Activated naive CD4-positive, alpha-beta T cell treated with anti-CD3 and anti-CD28 coated beads for 36 hours (primary cell): ENCODE data around the gene PHF23. TPM values are rescaled to one million over a fixed set of nuclear protein-coding genes. Genes with fewer than 3 reads are reported as not detected.

Experiments
- CTCF ChIA-PET: fragments of 350-600 bp; sonication (Branson Sonifier 250); formaldehyde crosslinking; loops from one replicate; lab custom pipeline; 2021; ENCODE audit warnings: antibody characterized with exemption; lab: Charles Lee
- DNase-seq: peaks from one replicate; pipeline ENCODE4 v3.0.0-alpha.2; 2020
- H3K27ac Mint-ChIP-seq: one replicate; pipeline ENCODE4 v1.8.0; 2021; ENCODE audit warnings: mild to moderate bottlenecking, mixed read lengths
- H3K27me3 Mint-ChIP-seq: one replicate; pipeline ENCODE4 v1.8.0; 2021; ENCODE audit warnings: low read depth, mixed read lengths
- H3K36me3 Mint-ChIP-seq: one replicate; pipeline ENCODE4 v1.8.0; 2021; ENCODE audit warnings: low read depth, mixed read lengths
- H3K4me1 Mint-ChIP-seq: one replicate; pipeline ENCODE4 v1.8.0; 2021; ENCODE audit warnings: low read depth, mixed read lengths
- H3K4me3 Mint-ChIP-seq: one replicate; pipeline ENCODE4 v1.8.0; 2021; ENCODE audit warnings: mild to moderate bottlenecking, moderate library complexity, mixed read lengths
- H3K9me3 Mint-ChIP-seq: one replicate; pipeline ENCODE4 v1.8.0; 2021; ENCODE audit warnings: mixed read lengths
- intact Hi-C: fragments of 100-400 bp; cut with micrococcal nuclease; formaldehyde crosslinking; loops from one replicate; pipeline ENCODE4 v1.15.1; 2023
- total RNA-seq, 2 experiments: library from RNA; stranded (reverse); gene quantifications; one replicate each; pipeline ENCODE4 v1.2.3, GENCODE V29; 2021

The PHF23 gene
- total RNA-seq, 2 experiments from 2014 or later = 8.4 to 10.0 TPM

DNA sequence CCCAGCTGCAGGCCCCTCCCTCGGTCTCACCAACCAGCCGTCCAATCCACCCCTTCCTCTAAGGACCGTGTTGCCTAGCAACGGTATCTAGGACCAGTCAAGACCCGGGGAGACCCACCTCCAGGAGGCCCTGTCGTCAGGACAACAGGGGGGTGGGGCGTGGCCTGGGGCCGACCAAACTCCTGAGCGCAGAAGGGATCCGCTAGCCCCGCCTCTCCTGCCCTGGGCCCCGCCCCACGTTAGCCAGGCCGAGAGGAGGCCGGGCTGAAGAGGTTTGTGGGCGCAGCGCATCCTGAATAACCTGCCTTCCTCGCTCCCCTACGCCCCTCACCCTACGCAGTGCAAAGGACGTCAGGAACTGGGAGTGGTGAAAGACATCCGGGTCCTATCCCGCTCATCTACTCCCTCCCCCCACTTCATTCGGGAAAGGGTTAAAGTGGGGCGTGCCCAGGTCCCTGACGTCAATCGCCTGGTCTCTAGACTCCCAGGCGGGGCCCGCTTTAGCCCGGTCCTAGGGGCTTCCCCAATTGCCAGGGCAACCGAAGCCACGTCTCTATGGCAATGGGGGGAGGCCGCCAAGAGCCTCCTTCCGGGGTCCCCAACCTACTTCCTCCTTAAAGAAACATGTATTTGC lies 34.3 kb downstream of the PHF23 start:
- CTCF ChIA-PET = interaction anchor here (1.0 kb wide), 1 partner anchor 28 kb away, joined by 4 read pairs; no protein-coding TSS in a partner anchor
- Mint-ChIP-seq H3K4me3 (peak overlapping the region; percentile 70), H3K9me3 (no peaks in the 10 kb centered on the region), H3K4me1 (peaks cover 28% of the 10 kb centered on the region), H3K36me3 (no peaks in the 10 kb centered on the region), H3K27ac (peak overlapping the region; percentile 85), H3K27me3 (no peaks in the 10 kb centered on the region)
- intact Hi-C loops = loop anchor here (1.0 kb wide), 1 partner anchor 9 kb away; no protein-coding TSS in a partner anchor
- DNase-seq = peak; percentile 96

DNA sequence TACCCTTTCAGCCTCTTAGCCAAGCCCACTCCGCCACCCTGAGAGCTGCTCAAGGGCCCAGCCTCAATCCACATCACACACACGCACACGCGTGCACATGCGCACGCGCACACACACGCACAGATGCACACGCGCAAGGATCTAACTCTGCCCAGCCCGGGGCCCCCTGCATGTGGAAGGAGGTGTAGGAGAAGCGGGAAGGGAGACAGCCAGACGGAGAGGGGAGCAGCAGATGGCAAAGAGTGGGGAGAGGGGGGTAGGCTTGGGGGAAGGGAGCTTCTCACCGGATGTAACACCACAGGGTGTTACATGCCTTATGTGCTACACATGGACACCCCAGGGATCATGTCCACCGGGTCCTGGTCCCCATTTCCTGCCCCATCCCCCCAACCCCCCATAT lies 34.9 kb downstream of the PHF23 start:
- peak overlapping the region; percentile 85 for H3K27ac Mint-ChIP-seq
- no peak for DNase-seq
- peak overlapping the region; percentile 70 for H3K4me3 Mint-ChIP-seq

DNA sequence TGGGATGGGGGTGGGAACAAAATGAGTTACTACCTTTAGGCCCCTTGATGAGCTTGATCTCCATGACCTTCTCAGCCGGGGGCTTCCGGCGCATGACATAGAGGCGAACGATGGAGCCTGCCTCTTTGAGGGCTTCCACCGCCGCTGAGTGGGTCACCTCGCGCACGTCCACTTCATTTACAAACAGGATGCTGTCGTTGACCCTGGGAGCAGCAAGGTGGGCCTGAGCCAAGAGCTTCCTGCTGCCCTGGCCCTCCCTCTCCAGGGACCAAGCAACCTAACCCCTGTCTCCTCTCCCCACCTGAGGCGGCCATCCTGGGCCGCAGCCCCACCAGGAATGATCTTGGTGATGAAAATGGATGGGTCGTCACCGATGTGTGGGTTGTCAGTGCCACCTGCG lies 35.9 kb downstream of the PHF23 start:
- peak overlapping the region; percentile 70 for H3K4me3 Mint-ChIP-seq
- intact Hi-C loops = no loop called here
- CTCF ChIA-PET = interaction anchor here (1.3 kb wide), 1 partner anchor 151 kb away, joined by 3 read pairs; no protein-coding TSS in a partner anchor

More for the DNA sequence above, 34.9 kb downstream of the PHF23 start:
- intact Hi-C loops = no loop called here
- Mint-ChIP-seq H3K9me3 (no peaks in the 10 kb centered on the region), H3K4me1 (peaks cover 28% of the 10 kb centered on the region), H3K36me3 (no peaks in the 10 kb centered on the region), H3K27me3 (no peaks in the 10 kb centered on the region)
- CTCF ChIA-PET = interaction anchor here (1.0 to 1.3 kb wide), 2 partner anchors 27 to 152 kb away, joined by 3 to 4 read pairs; no protein-coding TSS in a partner anchor

DNA sequence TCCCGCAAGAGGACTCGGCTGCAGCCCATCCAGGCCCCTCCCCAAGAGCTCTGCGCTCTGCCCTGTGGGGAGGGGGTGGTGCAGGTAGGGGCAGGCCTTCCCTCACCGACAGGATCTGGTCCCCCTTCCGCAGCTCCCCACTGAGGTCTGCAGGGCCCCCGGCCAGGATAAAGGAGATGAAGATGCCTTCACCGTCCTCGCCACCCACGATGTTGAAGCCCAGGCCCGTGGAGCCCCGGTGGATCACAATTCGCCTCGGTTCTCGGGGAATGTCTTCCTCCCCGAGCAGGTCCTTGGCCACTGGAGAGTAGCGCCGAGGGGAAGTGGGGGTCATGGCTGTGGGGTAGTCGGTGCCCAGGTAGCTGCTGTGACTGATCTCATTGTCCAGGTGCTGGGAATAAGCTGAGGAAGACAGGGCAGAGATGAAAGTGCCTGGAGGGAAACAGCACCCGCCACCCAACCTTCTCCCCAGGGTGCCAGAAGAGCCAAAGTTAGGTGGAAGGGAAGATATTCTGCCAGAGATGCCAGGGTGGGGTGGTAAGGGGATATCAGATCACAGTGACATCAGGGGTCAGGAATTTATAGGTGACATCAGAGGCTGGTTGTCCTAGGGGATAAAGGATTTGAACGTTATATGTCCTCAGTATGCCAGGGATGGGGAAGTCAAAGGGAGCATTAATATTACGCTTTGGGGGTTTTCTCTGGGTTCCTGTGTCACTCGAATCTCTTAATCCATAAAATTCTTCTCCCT lies 42.4 kb downstream of the PHF23 start:
- intact Hi-C loops = no loop called here

More for the DNA sequence above, 35.9 kb downstream of the PHF23 start:
- Mint-ChIP-seq H3K9me3 (no peaks in the 10 kb centered on the region), H3K27ac (no peak overlapping the region), H3K4me1 (peaks cover 28% of the 10 kb centered on the region), H3K36me3 (no peaks in the 10 kb centered on the region), H3K27me3 (no peaks in the 10 kb centered on the region)
- DNase-seq = no peak

DNA sequence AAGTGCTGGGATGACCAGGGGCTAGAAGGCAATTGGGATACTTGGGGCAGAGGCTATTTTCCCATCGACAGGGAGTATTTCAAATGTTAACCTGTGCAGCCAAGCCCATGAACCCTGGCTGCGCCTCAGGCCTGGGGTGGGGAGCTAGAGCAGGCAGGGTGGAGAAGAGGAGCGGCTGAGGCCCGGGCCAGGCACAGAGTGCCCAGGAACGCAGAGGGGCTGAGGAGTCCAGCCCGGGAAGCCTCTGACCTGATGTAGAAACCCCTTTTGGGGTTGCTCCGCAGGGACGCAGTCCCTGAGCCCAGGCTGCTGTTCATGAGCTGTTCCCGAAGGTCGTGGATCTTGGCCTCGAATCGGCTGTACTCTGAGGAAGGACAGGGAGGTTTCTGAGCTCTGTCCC lies 43.3 kb downstream of the PHF23 start:
- H3K27ac Mint-ChIP-seq = no peak overlapping the region
- H3K9me3 Mint-ChIP-seq = no peaks in the 10 kb centered on the region
- intact Hi-C loops = no loop called here
- H3K36me3 Mint-ChIP-seq = peaks cover 3% of the 10 kb centered on the region
- no peaks in the 10 kb centered on the region for H3K4me1 Mint-ChIP-seq
- no peak for DNase-seq
- H3K4me3 Mint-ChIP-seq = no peak overlapping the region
- CTCF ChIA-PET = interaction anchor here (0.6 to 1.0 kb wide), 2 partner anchors 19 to 361 kb away, joined by 3 read pairs; no protein-coding TSS in a partner anchor
- H3K27me3 Mint-ChIP-seq = no peaks in the 10 kb centered on the region

More for the DNA sequence above, 42.4 kb downstream of the PHF23 start:
- Mint-ChIP-seq H3K4me3 (no peak overlapping the region), H3K27me3 (no peaks in the 10 kb centered on the region), H3K4me1 (no peaks in the 10 kb centered on the region), H3K9me3 (no peaks in the 10 kb centered on the region), H3K36me3 (peaks cover 3% of the 10 kb centered on the region), H3K27ac (no peak overlapping the region)
- CTCF ChIA-PET = interaction anchor here (1.0 kb wide), 1 partner anchor 19 kb away, joined by 3 read pairs; no protein-coding TSS in a partner anchor
- DNase-seq = no peak

DNA sequence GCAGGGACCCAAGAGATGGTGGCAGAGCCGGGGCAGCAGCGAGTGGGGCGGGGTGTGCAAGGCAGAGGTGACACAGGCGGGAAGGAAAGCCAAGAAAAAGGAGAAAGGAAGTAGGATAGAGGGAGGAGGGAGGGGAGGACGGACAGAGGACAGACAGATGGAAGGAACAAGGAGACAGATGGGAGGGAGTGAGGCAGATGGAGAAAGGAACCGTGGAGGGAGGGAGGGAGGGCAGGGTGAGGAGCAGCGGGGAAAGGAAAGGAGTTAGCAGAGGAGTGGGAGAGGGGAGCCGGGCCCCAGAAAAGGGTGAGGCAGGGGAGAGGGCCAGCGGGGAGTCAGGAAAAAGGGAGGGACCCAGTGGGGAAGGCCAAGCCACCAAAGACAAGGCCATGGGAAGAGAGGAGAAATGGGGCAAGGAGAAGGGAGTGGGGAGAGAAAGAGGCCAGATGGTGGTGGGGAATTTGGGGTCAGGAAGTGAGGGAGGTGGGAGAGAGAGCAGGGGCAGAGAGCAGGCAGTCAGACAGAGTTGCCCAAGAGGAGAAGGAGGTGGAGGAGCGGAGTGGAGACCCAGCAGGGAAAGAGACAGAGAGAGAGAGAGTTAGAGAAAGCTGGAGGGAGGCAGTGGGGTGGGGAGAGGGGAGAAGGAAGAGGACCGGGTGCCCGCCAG lies 46.9 kb downstream of the PHF23 start:
- no peaks in the 10 kb centered on the region for H3K27me3 Mint-ChIP-seq
- no peak for DNase-seq
- peaks cover 3% of the 10 kb centered on the region for H3K36me3 Mint-ChIP-seq
- no peaks in the 10 kb centered on the region for H3K4me1 Mint-ChIP-seq
- intact Hi-C loops = no loop called here
- H3K27ac Mint-ChIP-seq = no peak overlapping the region
- CTCF ChIA-PET = interaction anchor here (1.0 to 1.2 kb wide), 2 partner anchors 15 to 350 kb away, joined by 3 to 4 read pairs; no protein-coding TSS in a partner anchor
- no peaks in the 10 kb centered on the region for H3K9me3 Mint-ChIP-seq
- H3K4me3 Mint-ChIP-seq = no peak overlapping the region

DNA sequence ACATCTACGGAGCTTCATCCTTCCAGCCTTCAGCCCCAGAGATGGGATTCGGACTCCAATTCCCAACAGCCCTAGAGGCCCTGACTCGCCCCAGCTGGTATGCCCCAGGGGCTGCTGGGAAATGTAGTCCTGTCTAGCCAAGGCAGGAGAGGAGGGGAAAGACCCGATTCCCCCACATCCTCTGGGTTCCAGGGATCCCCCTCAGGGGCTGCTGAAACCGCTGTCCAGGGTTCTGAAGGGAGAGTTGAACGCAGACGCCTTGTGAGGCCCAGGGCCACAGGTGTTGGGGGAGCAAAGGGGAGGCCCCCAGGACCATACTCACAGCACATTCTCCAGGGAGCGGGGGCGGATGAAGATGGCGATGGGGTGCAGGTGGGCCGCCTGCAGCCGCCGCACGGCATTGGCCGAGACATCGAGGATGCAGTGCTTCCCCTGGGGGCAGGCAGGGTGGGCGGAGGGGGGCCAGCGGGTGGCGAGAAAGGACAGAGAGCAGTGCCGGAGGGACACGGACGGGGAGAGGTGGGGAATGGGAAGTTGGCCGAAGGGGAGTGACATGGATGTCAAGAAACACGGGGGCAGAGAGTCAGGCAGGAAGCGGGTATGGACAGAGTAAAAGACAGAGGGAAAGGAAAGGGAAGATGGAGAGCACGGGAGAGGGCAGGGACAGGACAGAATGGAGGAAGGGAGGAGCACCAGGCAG lies 47.5 kb downstream of the PHF23 start:
- CTCF ChIA-PET = interaction anchor here (1.3 kb wide), 1 partner anchor 14 kb away, joined by 3 read pairs; no protein-coding TSS in a partner anchor
- no peak overlapping the region for H3K27ac Mint-ChIP-seq

DNA sequence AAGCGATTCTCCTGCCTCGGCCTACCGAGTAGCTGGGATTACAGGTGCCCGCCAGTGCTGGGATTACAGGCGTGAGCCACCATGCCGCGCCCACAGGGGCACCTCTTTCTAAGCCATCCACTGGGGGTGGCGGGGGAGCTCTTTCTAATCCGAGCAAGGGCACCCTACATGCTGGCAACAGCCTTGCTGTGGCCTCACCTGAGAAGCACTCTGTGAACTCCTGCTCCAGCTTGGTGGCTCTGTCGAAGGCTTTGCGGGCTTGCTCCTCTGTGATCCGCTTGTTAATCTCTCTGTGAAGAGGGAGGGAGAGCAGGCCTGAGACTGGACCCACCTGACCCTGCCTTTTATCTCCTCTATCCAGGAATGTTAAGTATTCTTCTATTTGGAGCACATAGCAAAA lies 48.2 kb downstream of the PHF23 start:
- Mint-ChIP-seq H3K4me3 (no peak overlapping the region), H3K9me3 (no peaks in the 10 kb centered on the region), H3K36me3 (peaks cover 3% of the 10 kb centered on the region), H3K27me3 (no peaks in the 10 kb centered on the region), H3K27ac (no peak overlapping the region), H3K4me1 (no peaks in the 10 kb centered on the region)
- DNase-seq = no peak
- intact Hi-C loops = no loop called here
- CTCF ChIA-PET = interaction anchor here (1.3 kb wide), 1 partner anchor 14 kb away, joined by 3 read pairs; no protein-coding TSS in a partner anchor

More for the DNA sequence above, 47.5 kb downstream of the PHF23 start:
- Mint-ChIP-seq H3K36me3 (peaks cover 3% of the 10 kb centered on the region), H3K9me3 (no peaks in the 10 kb centered on the region), H3K4me3 (no peak overlapping the region), H3K27me3 (no peaks in the 10 kb centered on the region), H3K4me1 (no peaks in the 10 kb centered on the region)
- intact Hi-C loops = no loop called here
- DNase-seq = peak; percentile 56

DNA sequence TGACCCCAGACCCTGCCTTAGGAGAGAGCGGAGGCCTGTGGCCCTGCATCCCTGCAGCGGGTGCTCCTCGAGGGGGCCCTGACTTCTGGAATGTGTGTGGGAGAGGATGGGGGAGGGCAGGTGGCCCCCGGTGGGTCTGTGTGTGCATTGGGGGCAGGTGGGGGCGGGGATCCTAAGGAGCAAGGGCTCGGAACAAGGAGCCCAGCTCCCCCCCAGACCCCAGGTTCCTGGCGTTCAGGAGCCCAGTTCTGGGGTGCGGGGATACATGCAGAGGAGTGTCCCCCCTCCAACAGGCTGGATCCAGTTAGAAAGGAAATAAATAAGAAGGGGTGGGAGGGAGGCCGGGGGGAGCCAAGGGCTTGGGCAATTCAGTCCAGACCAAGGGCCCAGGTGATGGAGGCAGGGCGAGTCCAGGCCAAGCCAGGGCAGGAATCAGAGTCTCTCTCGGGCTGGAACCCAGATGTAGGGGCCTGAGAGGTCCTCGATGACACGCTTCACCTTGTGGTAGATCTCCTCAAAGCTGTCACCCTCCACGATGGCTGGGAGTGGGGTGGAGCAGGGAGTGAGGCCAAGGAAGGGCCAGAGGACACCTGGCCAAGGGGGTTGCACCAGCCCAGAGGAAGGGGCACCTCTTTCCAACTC lies 48.9 kb downstream of the PHF23 start:
- Mint-ChIP-seq H3K4me1 (no peaks in the 10 kb centered on the region), H3K27ac (no peak overlapping the region), H3K9me3 (no peaks in the 10 kb centered on the region), H3K36me3 (peaks cover 3% of the 10 kb centered on the region), H3K27me3 (no peaks in the 10 kb centered on the region), H3K4me3 (no peak overlapping the region)
- intact Hi-C loops = no loop called here
- CTCF ChIA-PET = interaction anchor here (1.3 kb wide), 1 partner anchor 13 kb away, joined by 3 read pairs; no protein-coding TSS in a partner anchor
- no peak for DNase-seq

DNA sequence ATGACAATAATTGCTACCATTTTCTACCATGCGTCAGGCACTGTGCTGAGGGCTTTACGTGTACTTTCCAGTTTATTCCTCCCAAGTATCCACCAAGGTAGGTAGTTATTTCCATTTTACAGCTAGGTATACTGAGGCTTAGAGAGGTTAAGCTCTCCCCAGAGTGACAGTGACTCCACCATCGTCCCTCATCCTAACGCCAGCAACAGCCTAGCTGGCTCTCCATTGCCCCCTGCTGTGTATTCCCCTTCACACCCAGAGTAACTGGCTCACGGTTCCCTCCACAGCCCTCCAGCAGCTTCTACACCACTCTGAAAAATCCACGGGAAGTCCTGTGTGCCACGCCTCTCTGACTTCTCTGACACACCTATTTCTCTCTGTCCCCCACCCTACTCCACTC lies 53.0 kb downstream of the PHF23 start:
- intact Hi-C loops = no loop called here
- Mint-ChIP-seq H3K27ac (no peak overlapping the region), H3K4me3 (no peak overlapping the region), H3K36me3 (no peaks in the 10 kb centered on the region), H3K9me3 (no peaks in the 10 kb centered on the region), H3K27me3 (no peaks in the 10 kb centered on the region), H3K4me1 (no peaks in the 10 kb centered on the region)
- DNase-seq = no peak
- CTCF ChIA-PET = interaction anchor here (0.7 to 1.1 kb wide), 2 partner anchors 8 to 45 kb away, joined by 3 read pairs; no protein-coding TSS in a partner anchor
